Measurements from ENCODE around the gene OR52E4. TPM values are rescaled to one million over a fixed set of nuclear protein-coding genes. Genes with fewer than 3 reads are reported as not detected.

Gene OR52E4
- total and polyA plus RNA-seq, 4 donors = not detected

GRCh38 chr11:5878564-5878963 lies 1.9 kb upstream of the OR52E4 start:
- 76% methylated on average over 2 of the region's 2 CpGs for WGBS
- peaks cover 0 to 12% (median 0%) of the 10 kb centered on the region in 4 donors for H3K27me3 ChIP-seq (ENCODE audit: control insufficient read depth in 4 of 4, insufficient read depth in 4 of 4, low read length in 3 of 4)
- H3K4me1 ChIP-seq (ENCODE audit: control insufficient read depth in 4 of 4, insufficient read depth in 4 of 4, low read length in 3 of 4) = no peaks in the 10 kb centered on the region
- H3K9me3 ChIP-seq (ENCODE audit: control insufficient read depth in 4 of 4, low read length in 3 of 4) = peaks cover 0 to 2% (median 0%) of the 10 kb centered on the region in 4 donors
- H3K9ac ChIP-seq (ENCODE audit: low read depth in 1 of 2, low read length in 2 of 2) = no peak overlapping the region
- no peak overlapping the region for H3K4me3 ChIP-seq (ENCODE audit: low read depth in 1 of 3, low read length in 3 of 3)
- H3K27ac ChIP-seq (ENCODE audit: low read depth in 1 of 2, low read length in 2 of 2) = no peak overlapping the region
- no peak for DNase-seq (ENCODE audit: low spot score)
- no peaks in the 10 kb centered on the region for H3K36me3 ChIP-seq (ENCODE audit: control insufficient read depth in 4 of 4, insufficient read depth in 3 of 4, low read depth in 1 of 4, low read length in 3 of 4)
- TF ChIP-seq JUND (IDR thresholded peaks at IDR 0.05) (no peak), MAX (IDR thresholded peaks at IDR 0.05) (no peak), HNF4G (IDR thresholded peaks at IDR 0.05) (no peak), EGR1 (IDR thresholded peaks at IDR 0.05; ENCODE audit: low read depth in 2 of 2) (no peak), ZBTB33 (IDR thresholded peaks at IDR 0.05) (no peak), TAF1 (conservative IDR thresholded peaks at IDR 0.05) (no peak), YY1 (IDR thresholded peaks at IDR 0.05) (no peak), GABPA (IDR thresholded peaks at IDR 0.05 in 1 of 2, conservative IDR thresholded peaks at IDR 0.05 in 1 of 2) (no peak), FOXA2 (IDR thresholded peaks at IDR 0.05) (no peak), RXRA (IDR thresholded peaks at IDR 0.05) (no peak), REST (IDR thresholded peaks at IDR 0.05) (no peak), HNF4A (conservative IDR thresholded peaks at IDR 0.05) (no peak), RAD21 (IDR thresholded peaks at IDR 0.05) (no peak), ATF3 (IDR thresholded peaks at IDR 0.05) (no peak), FOXA1 (IDR thresholded peaks at IDR 0.05) (no peak), NR2F2 (IDR thresholded peaks at IDR 0.05) (no peak), SP1 (IDR thresholded peaks at IDR 0.05) (no peak)
- TF ChIP-seq, protein P1, sequence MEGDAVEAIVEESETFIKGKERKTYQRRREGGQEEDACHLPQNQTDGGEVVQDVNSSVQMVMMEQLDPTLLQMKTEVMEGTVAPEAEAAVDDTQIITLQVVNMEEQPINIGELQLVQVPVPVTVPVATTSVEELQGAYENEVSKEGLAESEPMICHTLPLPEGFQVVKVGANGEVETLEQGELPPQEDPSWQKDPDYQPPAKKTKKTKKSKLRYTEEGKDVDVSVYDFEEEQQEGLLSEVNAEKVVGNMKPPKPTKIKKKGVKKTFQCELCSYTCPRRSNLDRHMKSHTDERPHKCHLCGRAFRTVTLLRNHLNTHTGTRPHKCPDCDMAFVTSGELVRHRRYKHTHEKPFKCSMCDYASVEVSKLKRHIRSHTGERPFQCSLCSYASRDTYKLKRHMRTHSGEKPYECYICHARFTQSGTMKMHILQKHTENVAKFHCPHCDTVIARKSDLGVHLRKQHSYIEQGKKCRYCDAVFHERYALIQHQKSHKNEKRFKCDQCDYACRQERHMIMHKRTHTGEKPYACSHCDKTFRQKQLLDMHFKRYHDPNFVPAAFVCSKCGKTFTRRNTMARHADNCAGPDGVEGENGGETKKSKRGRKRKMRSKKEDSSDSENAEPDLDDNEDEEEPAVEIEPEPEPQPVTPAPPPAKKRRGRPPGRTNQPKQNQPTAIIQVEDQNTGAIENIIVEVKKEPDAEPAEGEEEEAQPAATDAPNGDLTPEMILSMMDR (IDR thresholded peaks at IDR 0.05; ENCODE audit: low read depth, low read length, missing input control) = no peak

Data from liver (tissue), 9 donors.